CD4-positive, alpha-beta T cell treated with Interleukin-6 for 4 hours (primary cell): ENCODE measurements around the gene LDB3.

Source experiments
- DNase-seq: peaks from one replicate; pipeline ENCODE4 v3.0.0-alpha.2; 2020; ENCODE audit warnings: mixed read lengths

Gene LDB3

GRCh38 chr10:86687750-86688149 lies 19.4 kb downstream of the LDB3 start:
- no peak for DNase-seq

- peak; percentile 61 for DNase-seq
These were observed 20.1 kb downstream of the LDB3 start for GRCh38 chr10:86688398-86688921.

- DNase-seq, result no peak
These were observed 20.8 kb downstream of the LDB3 start for GRCh38 chr10:86689146-86689545.

GRCh38 chr10:86690231-86690630 lies 21.9 kb downstream of the LDB3 start:
- DNase-seq, result no peak

GRCh38 chr10:86690657-86691084 lies 22.4 kb downstream of the LDB3 start:
- DNase-seq, result no peak

GRCh38 chr10:86691333-86692022 lies 23.2 kb downstream of the LDB3 start:
- no peak for DNase-seq

GRCh38 chr10:86692023-86692514 lies 23.8 kb downstream of the LDB3 start:
- DNase-seq, result no peak

- DNase-seq, result no peak
These were observed 24.4 kb downstream of the LDB3 start for GRCh38 chr10:86692664-86693063.

GRCh38 chr10:86693275-86693674 lies 25.0 kb downstream of the LDB3 start:
- DNase-seq, result no peak

GRCh38 chr10:86693721-86694369 lies 25.5 kb downstream of the LDB3 start:
- peak; percentile 56 for DNase-seq

- DNase-seq, result no peak
These were observed 30.1 kb downstream of the LDB3 start for GRCh38 chr10:86698207-86698940.

- DNase-seq, result no peak
These were observed 30.8 kb downstream of the LDB3 start for GRCh38 chr10:86699125-86699524.

- DNase-seq, result no peak
These were observed 31.2 kb downstream of the LDB3 start for GRCh38 chr10:86699541-86699940.

- no peak for DNase-seq
These were observed 31.9 kb downstream of the LDB3 start for GRCh38 chr10:86699991-86700840.

- DNase-seq, result no peak
These were observed 32.7 kb downstream of the LDB3 start for GRCh38 chr10:86700851-86701617.

- no peak for DNase-seq
These were observed 34.9 kb downstream of the LDB3 start for GRCh38 chr10:86703176-86703575.

GRCh38 chr10:86705139-86705538 lies 36.8 kb downstream of the LDB3 start:
- no peak for DNase-seq

GRCh38 chr10:86705905-86706304 lies 37.6 kb downstream of the LDB3 start:
- DNase-seq, result no peak

- DNase-seq, result no peak
These were observed 38.1 kb downstream of the LDB3 start for GRCh38 chr10:86706401-86706841.

- DNase-seq, result no peak
These were observed 38.7 kb downstream of the LDB3 start for GRCh38 chr10:86706977-86707376.

- DNase-seq, result no peak
These were observed 39.2 kb downstream of the LDB3 start for GRCh38 chr10:86707505-86707904.
